ENCODE data around the gene PNPO.
"Not testable (repeated sequence)": the region's sequence is repeated elsewhere in the genome, so short reads cannot be mapped to it uniquely, and the experiment has no call there.

PNPO gene

GRCh38 chr17:47918991-47919390 is 22.4 kb upstream of the PNPO start:
- H3K4me3 ChIP-seq, result no peak overlapping the region
- peaks cover 10 to 42% (median 32%) of the 10 kb centered on the region in 3 donors for H3K36me3 ChIP-seq
- intact Hi-C loops (cut with DNase I; ENCODE audit: low total_unique reads), result no loop called here
- H3K27ac ChIP-seq, result no peak overlapping the region
- DNase-seq, result no peak
- H3K4me1 ChIP-seq, result peaks cover 0 to 41% (median 6%) of the 10 kb centered on the region in 4 donors
- H3K9me3 ChIP-seq, result no peaks in the 10 kb centered on the region
- TF ChIP-seq, protein P1, sequence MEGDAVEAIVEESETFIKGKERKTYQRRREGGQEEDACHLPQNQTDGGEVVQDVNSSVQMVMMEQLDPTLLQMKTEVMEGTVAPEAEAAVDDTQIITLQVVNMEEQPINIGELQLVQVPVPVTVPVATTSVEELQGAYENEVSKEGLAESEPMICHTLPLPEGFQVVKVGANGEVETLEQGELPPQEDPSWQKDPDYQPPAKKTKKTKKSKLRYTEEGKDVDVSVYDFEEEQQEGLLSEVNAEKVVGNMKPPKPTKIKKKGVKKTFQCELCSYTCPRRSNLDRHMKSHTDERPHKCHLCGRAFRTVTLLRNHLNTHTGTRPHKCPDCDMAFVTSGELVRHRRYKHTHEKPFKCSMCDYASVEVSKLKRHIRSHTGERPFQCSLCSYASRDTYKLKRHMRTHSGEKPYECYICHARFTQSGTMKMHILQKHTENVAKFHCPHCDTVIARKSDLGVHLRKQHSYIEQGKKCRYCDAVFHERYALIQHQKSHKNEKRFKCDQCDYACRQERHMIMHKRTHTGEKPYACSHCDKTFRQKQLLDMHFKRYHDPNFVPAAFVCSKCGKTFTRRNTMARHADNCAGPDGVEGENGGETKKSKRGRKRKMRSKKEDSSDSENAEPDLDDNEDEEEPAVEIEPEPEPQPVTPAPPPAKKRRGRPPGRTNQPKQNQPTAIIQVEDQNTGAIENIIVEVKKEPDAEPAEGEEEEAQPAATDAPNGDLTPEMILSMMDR (IDR thresholded peaks at IDR 0.05), result no peak
- no peaks in the 10 kb centered on the region for H3K27me3 ChIP-seq

- peaks cover 19 to 51% (median 41%) of the 10 kb centered on the region in 3 donors for H3K36me3 ChIP-seq
- H3K4me1 ChIP-seq, result peaks cover 0 to 32% (median 6%) of the 10 kb centered on the region in 4 donors
- H3K9me3 ChIP-seq; H3K27me3 ChIP-seq; intact Hi-C loops (cut with DNase I; ENCODE audit: low total_unique reads); H3K4me3 ChIP-seq; H3K27ac ChIP-seq; DNase-seq: not testable (repeated sequence)
Measured at GRCh38 chr17:47919889-47920288, 21.5 kb upstream of the PNPO start.

- Histone ChIP-seq H3K4me3 (no peak overlapping the region), H3K27me3 (no peaks in the 10 kb centered on the region), H3K4me1 (peaks cover 0 to 17% (median 0%) of the 10 kb centered on the region in 4 donors), H3K9me3 (no peaks in the 10 kb centered on the region), H3K36me3 (peaks cover 32 to 72% (median 69%) of the 10 kb centered on the region in 3 donors), H3K27ac (no peak overlapping the region)
- no peak for DNase-seq
- intact Hi-C loops (cut with DNase I; ENCODE audit: low total_unique reads), result no loop called here
- TF ChIP-seq, protein P1 (IDR thresholded peaks at IDR 0.05), result no peak
Measured at GRCh38 chr17:47924785-47925677, 16.3 kb upstream of the PNPO start.

DNA sequence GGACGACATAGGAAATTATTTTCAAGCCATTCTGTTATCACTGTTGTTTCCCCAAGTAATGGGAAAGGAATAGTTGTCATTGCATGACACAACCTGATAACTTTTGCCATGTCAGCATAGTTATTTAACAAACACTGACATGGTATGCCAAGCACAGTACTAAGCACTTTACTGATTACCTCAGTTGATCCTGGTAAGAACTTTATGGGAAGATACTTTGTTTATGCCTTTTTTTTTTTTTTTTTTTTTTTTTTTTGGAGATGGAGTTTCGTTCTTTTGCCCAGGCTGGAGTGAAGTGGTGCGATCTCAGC is 15.7 kb upstream of the PNPO start:
- Histone ChIP-seq H3K27ac (no peak overlapping the region), H3K4me1 (peaks cover 0 to 21% (median 0%) of the 10 kb centered on the region in 4 donors), H3K9me3 (no peaks in the 10 kb centered on the region), H3K27me3 (no peaks in the 10 kb centered on the region), H3K36me3 (peaks cover 32 to 74% (median 69%) of the 10 kb centered on the region in 3 donors), H3K4me3 (no peak overlapping the region)
- intact Hi-C loops (cut with DNase I; ENCODE audit: low total_unique reads), result no loop called here
- DNase-seq, result no peak
- TF ChIP-seq, protein P1 (IDR thresholded peaks at IDR 0.05), result no peak

GRCh38 chr17:47927821-47928400 is 13.5 kb upstream of the PNPO start:
- no peak overlapping the region for H3K4me3 ChIP-seq
- H3K27me3 ChIP-seq, result no peaks in the 10 kb centered on the region
- DNase-seq, result no peak
- intact Hi-C loops (cut with DNase I; ENCODE audit: low total_unique reads), result no loop called here
- no peaks in the 10 kb centered on the region for H3K9me3 ChIP-seq
- TF ChIP-seq, protein P1 (IDR thresholded peaks at IDR 0.05), result no peak
- H3K4me1 ChIP-seq, result peaks cover 0 to 21% (median 0%) of the 10 kb centered on the region in 4 donors
- no peak overlapping the region for H3K27ac ChIP-seq
- peaks cover 32 to 73% (median 66%) of the 10 kb centered on the region in 3 donors for H3K36me3 ChIP-seq

DNA sequence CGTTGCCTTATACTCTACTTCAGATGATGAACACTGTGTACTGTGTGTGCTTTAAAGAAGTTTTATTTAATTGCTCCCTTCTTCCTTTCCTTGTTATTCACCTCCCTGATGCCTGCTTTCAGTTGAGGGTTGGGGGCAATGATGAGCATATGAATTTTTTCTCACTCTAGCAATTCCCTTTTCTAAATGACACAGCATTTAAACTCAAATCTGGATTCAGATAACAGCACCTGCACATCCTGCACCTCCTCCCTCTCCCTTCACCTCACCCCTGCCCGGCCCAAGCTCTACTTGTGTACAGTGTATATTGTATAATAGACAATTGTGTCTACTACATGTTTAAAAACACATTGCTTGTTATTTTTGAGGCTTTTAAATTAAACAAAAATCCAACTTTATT is 13.0 kb upstream of the PNPO start:
- peaks cover 0 to 21% (median 0%) of the 10 kb centered on the region in 4 donors for H3K4me1 ChIP-seq
- no peak overlapping the region for H3K4me3 ChIP-seq
- H3K9me3 ChIP-seq, result no peaks in the 10 kb centered on the region
- intact Hi-C loops (cut with DNase I; ENCODE audit: low total_unique reads), result no loop called here
- TF ChIP-seq, protein P1 (IDR thresholded peaks at IDR 0.05), result no peak
- no peak overlapping the region for H3K27ac ChIP-seq
- no peaks in the 10 kb centered on the region for H3K27me3 ChIP-seq
- peaks cover 27 to 73% (median 61%) of the 10 kb centered on the region in 3 donors for H3K36me3 ChIP-seq
- no peak for DNase-seq

Measured in tibial artery (tissue), 4 donors.